ENCODE data around the gene TNRC6A. TPM values are rescaled to one million over a fixed set of nuclear protein-coding genes. Genes with fewer than 3 reads are reported as not detected.
"Not testable (repeated sequence)": the region's sequence is repeated elsewhere in the genome, so short reads cannot be mapped to it uniquely, and the experiment has no call there.

TNRC6A gene
- total and polyA plus RNA-seq, 9 of the 15 experiments (the other 6 are each of a cell fraction or from before 2014, with no cell fraction given): 3.4 to 32.1 (median 26.6) TPM

- BruUV-seq (replicated peaks): no TSS peak
- no peaks in the 10 kb centered on the region for H3K79me2 ChIP-seq (ENCODE audit: control insufficient read depth, insufficient read depth, low read length)
- peaks cover 91% of the 10 kb centered on the region for H3K36me3 ChIP-seq (ENCODE audit: control insufficient read depth, insufficient read depth, low read length)
- in situ Hi-C loops (cut with MboI) (no loop called here), intact Hi-C loops (cut with micrococcal nuclease) (no loop called here)
- ATAC-seq (no peak), DNase-seq (ENCODE audit: extremely low read depth in 1 of 4, low spot score in 3 of 4) (no peak), FAIRE-seq (no peak)
- ChIA-PET POLR2A (interaction anchor here (0.6 to 1.1 kb wide), 3 partner anchors 37 to 533 kb away, joined by 3 read pairs; no protein-coding TSS in a partner anchor), CTCF (ENCODE audit: low intra/inter-chr PET ratio) (no interaction called here)
- TF ChIP-seq PCBP2 (IDR thresholded peaks at IDR 0.05; ENCODE audit: low read depth, low read length, poor library complexity, severe bottlenecking): no peak
- TF ChIP-seq ZNF764 (CRISPR knock-in tag; IDR thresholded peaks at IDR 0.05; ENCODE audit: low read depth): no peak
- no peak for TF ChIP-seq DEAF1 (CRISPR knock-in tag; IDR thresholded peaks at IDR 0.05)
- TF ChIP-seq ELK3 (CRISPR knock-in tag; IDR thresholded peaks at IDR 0.05): no peak
- no peak for TF ChIP-seq POLR2H (tag; IDR thresholded peaks at IDR 0.05; ENCODE audit: low read depth)
- no peak for TF ChIP-seq ZKSCAN3 (CRISPR knock-in tag; IDR thresholded peaks at IDR 0.05)
- no peaks in the 10 kb centered on the region for H3K27me3 ChIP-seq (ENCODE audit: control insufficient read depth in 2 of 2, insufficient read depth in 2 of 2, low read length in 2 of 2)
- H3K27ac ChIP-seq (ENCODE audit: extremely low read depth, low read depth, low read length): no peak overlapping the region
- H4K20me1 ChIP-seq (replicated peaks; ENCODE audit: control insufficient read depth, insufficient read depth, low read length): no peaks in the 10 kb centered on the region; the same call in 1 of the 2 replicates
- no peak overlapping the region for H3K4me3 ChIP-seq
- no peak overlapping the region for H3K4me2 ChIP-seq (ENCODE audit: insufficient read depth, low read length)
- WGBS (ENCODE audit: insufficient coverage, low coverage, missing lambda C conversion rate): 81% methylated on average over 11 of the region's 11 CpGs
- H3K9me3 ChIP-seq (replicated peaks; ENCODE audit: control insufficient read depth, insufficient read depth, low read depth, low read length): no peaks in the 10 kb centered on the region
- H3K4me1 ChIP-seq (replicated peaks in 1 of 2; ENCODE audit: control insufficient read depth in 2 of 2, insufficient read depth in 2 of 2, low read length in 2 of 2): no peaks in the 10 kb centered on the region
- H3K9me1 ChIP-seq (ENCODE audit: control insufficient read depth, insufficient read depth, low read length): no peaks in the 10 kb centered on the region
- H2AFZ ChIP-seq (ENCODE audit: low read depth, low read length): no peak overlapping the region
- no peak overlapping the region for H3K9ac ChIP-seq (ENCODE audit: insufficient read depth in 1 of 2, low read depth in 2 of 2, low read length in 2 of 2)
These were observed 81.7 kb downstream of the TNRC6A start for GRCh38 chr16:24810951-24811843.

GRCh38 chr16:24812813-24813212 lies 83.4 kb downstream of the TNRC6A start:
- intact Hi-C loops (cut with micrococcal nuclease); in situ Hi-C loops (cut with MboI); ATAC-seq; BruUV-seq (replicated peaks); H3K4me2 ChIP-seq (ENCODE audit: insufficient read depth, low read length); CTCF ChIA-PET (ENCODE audit: low intra/inter-chr PET ratio); H3K79me2 ChIP-seq (ENCODE audit: control insufficient read depth, insufficient read depth, low read length); H2AFZ ChIP-seq (ENCODE audit: low read depth, low read length); POLR2A ChIA-PET; FAIRE-seq; H3K9ac ChIP-seq (ENCODE audit: insufficient read depth in 1 of 2, low read depth in 2 of 2, low read length in 2 of 2); H3K4me3 ChIP-seq; H3K4me1 ChIP-seq (replicated peaks in 1 of 2; ENCODE audit: control insufficient read depth in 2 of 2, insufficient read depth in 2 of 2, low read length in 2 of 2); H3K9me1 ChIP-seq (ENCODE audit: control insufficient read depth, insufficient read depth, low read length); H3K9me3 ChIP-seq (replicated peaks; ENCODE audit: control insufficient read depth, insufficient read depth, low read depth, low read length); H3K27me3 ChIP-seq (ENCODE audit: control insufficient read depth in 2 of 2, insufficient read depth in 2 of 2, low read length in 2 of 2); H3K27ac ChIP-seq (ENCODE audit: extremely low read depth, low read depth, low read length); H4K20me1 ChIP-seq (replicated peaks; ENCODE audit: control insufficient read depth, insufficient read depth, low read length); DNase-seq (ENCODE audit: extremely low read depth in 1 of 4, low spot score in 3 of 4): not testable (repeated sequence)
- WGBS (ENCODE audit: insufficient coverage, low coverage, missing lambda C conversion rate): 93% methylated on average over 5 of the region's 6 CpGs
- H3K36me3 ChIP-seq (ENCODE audit: control insufficient read depth, insufficient read depth, low read length): peaks cover 90% of the 10 kb centered on the region
